Epithelial cell of esophagus (primary cell): ENCODE results near the gene TRIP12.
A peak's percentile ranks its signal among the peaks of the same experiment; 100 is the strongest.

Experiments
- DNase-seq: peaks from one replicate; pipeline ENCODE4 v3.0.0; 2010; ENCODE audit warnings: low read depth
- H3K4me3 ChIP-seq: 2 replicates; pipeline ENCODE4 v1.5.1; 2011; ENCODE audit warnings: mild to moderate bottlenecking, low read length, control low read depth
- TF ChIP-seq, protein P1 (sequence below): IDR thresholded peaks from 2 replicates; pipeline ENCODE4 v1.5.1; 2011; ENCODE audit warnings: low read depth, mild to moderate bottlenecking, low read length, control low read depth, inconsistent platforms; ENCODE audit not compliant: insufficient read depth; ENCODE audit errors: missing control alignments

The TRIP12 gene

DNA sequence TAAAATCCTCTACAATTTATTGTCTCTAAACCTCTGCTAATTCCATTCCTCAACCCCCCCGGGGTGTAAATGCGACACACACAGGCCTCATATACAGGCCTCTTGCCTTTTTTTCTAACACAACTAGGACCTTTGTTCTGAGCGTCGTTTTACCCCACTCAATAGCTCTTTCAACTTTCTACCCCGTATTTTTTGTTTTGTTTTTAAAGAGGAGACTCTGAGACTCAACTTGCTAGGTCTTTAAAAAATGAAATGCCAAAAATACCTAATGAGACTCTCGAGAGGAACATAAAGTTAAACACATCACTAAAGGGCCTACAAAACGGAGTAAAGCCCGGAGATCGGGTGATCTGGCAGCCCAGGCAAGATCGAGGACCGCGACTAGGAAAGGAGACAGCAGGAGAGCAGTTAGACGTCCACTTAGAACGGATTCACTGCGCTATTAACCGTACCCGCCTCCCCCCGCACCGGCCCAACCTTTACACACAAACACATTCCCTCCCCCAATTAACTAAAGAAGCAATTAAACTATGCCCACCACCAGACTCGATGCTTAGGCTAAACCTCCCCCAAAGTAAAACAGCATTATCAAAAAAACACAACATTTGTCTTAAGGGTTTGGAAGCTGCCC, 1.7 kb downstream of the TRIP12 start:
- peak overlapping the region; percentile 78 for H3K4me3 ChIP-seq
- TF ChIP-seq, protein P1, sequence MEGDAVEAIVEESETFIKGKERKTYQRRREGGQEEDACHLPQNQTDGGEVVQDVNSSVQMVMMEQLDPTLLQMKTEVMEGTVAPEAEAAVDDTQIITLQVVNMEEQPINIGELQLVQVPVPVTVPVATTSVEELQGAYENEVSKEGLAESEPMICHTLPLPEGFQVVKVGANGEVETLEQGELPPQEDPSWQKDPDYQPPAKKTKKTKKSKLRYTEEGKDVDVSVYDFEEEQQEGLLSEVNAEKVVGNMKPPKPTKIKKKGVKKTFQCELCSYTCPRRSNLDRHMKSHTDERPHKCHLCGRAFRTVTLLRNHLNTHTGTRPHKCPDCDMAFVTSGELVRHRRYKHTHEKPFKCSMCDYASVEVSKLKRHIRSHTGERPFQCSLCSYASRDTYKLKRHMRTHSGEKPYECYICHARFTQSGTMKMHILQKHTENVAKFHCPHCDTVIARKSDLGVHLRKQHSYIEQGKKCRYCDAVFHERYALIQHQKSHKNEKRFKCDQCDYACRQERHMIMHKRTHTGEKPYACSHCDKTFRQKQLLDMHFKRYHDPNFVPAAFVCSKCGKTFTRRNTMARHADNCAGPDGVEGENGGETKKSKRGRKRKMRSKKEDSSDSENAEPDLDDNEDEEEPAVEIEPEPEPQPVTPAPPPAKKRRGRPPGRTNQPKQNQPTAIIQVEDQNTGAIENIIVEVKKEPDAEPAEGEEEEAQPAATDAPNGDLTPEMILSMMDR, result no peak
- peak; percentile 23 for DNase-seq

DNA sequence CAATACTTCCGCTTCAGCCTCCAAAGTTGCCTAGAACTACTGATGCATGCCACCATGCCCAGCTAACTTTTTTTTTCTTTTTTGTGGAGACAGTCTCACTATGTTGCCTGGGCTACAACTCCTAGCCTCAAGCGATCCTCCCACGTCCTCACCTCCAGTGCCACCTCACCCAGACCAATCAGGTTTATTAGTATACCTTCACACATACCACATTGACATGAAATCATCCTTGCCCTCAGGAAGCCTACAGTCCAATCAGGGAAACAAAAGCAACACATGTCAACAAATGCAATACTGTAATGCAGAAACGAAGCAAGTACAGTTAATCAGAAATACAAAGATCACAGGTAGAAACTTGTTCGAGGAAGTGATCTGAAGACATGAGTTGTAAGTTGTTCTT, 4.0 kb downstream of the TRIP12 start:
- DNase-seq, result no peak
- TF ChIP-seq, protein P1, result no peak
- no peak overlapping the region for H3K4me3 ChIP-seq

DNA sequence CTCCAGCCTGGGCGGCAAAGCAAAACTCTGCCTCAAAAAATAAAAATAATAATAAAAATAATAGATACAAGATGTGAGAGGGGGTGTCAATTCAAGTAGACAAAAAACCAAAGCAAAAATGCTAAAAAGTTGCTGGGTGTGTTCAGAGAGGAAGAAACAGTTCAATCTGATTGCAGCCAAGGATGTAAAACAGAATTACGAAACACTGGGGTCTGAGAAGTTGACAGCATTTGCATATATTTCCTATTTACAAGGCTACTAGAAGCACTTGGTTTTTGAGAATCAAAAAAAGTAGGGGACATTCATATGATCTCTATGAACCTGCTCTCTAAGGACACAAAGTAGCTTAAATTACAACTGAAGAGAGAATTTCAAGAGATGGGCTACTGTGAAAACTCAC, 7.6 kb downstream of the TRIP12 start:
- no peak overlapping the region for H3K4me3 ChIP-seq
- TF ChIP-seq, protein P1, result no peak
- DNase-seq, result no peak

DNA sequence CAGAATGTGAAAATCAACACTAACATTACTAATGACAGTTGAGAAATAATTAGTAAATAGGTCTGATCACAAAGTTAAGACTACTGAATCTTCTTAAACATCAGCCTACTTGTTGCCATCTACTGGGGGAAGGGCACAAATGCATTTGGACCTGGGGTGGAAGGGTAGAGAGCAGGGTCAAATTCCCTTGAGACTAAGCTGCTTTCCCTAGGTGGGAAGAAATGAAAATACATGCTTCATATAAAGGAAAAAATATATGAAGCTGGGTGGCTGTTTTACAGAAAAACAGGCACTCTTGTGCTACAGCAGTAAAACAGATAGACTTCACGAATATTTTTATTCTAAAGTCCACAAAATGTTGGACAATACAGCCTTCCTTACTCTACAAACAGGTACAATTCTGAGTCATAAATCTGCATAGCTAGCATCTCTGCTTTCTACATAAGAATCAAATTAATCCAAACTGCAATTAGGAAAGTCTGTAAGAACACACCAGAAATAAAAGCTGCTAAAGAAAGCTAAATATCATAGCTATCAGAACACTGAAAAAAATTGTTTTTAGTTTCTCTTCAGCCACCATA, 10.9 kb downstream of the TRIP12 start:
- TF ChIP-seq, protein P1, result peak; percentile 35
- peak; percentile 21 for DNase-seq
- H3K4me3 ChIP-seq, result no peak overlapping the region

DNA sequence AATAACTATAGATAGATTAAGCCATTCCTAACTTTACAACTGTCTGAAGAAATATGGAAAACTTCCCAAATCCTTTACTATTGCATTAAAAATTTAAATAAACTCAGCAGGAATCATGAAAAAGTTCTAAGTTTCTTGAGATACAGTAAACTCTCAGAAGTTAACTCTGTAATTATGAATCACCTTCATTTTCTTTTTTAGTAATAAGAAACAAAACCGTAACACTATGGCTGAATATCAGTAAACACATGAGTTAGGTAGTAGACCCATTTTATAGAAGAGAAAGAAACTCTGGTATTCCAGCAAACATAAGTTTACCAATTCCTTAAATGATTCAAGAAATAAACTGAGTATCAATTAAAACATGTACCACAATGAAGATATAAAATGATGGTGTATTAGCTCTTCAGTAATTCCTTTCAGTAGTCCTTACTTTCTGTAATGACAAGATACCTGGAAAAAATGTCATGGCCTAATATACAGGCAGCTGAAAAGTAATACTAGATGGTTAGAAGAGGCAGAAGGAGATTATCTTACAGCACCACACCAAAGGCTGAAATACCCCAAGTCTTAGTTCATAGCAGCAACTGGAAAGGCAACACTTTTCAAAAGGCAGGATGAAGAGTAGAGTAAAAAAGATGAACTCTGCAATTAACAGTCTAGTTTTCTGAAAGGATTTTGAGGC, 11.5 kb downstream of the TRIP12 start:
- no peak for DNase-seq
- no peak overlapping the region for H3K4me3 ChIP-seq
- TF ChIP-seq, protein P1, result no peak

DNA sequence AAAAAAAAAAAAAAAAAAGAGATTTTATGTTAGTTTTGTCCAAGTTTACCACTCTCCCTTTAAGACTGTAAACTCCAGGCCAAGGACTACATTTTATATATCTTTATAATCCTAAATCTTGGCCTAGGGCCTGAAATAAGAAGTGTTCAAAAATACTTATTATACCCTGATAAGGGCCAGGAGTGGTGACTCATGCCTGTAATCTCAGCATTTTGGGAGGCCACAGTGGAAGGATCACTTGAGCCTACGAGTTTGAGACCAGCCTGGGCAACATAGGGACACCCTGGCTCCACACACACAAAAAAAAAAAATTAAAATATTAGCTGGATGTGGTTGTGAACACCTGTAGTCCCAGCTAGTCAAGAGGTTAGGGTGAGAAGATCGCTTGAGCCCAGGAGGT, 12.7 kb downstream of the TRIP12 start:
- DNase-seq, result no peak
- no peak overlapping the region for H3K4me3 ChIP-seq
- TF ChIP-seq, protein P1, result no peak
